HG02970 (cell line): Measurements from ENCODE around the gene CD2.

Experiments
- ATAC-seq: cut with Tn5 transposase; IDR thresholded peaks from one replicate; pipeline ENCODE4 v1.9.1; 2021; ENCODE audit warnings: mild to moderate bottlenecking, moderate library complexity, moderate number of reproducible peaks; ENCODE audit not compliant: unreplicated experiment, low FRiP score

Gene CD2

GRCh38 chr1:116814926-116815723 lies 60.9 kb downstream of the CD2 start:
- no peak for ATAC-seq

- ATAC-seq = no peak
Observed at GRCh38 chr1:116817582-116818064, 63.4 kb downstream of the CD2 start.
